ENCODE measurements around the gene CENPH.

GRCh38 chr5:69149676-69150010, 39.7 kb upstream of the CENPH start:
- TF ChIP-seq CTCF (IDR thresholded peaks at IDR 0.05) (no peak), POLR2A (IDR thresholded peaks at IDR 0.05) (no peak)

Measured in thyroid gland (tissue), 4 donors.